Muscle layer of colon (tissue), 2 donors: Measurements from ENCODE around the gene MRPS7.

Experiments used
- H3K27ac ChIP-seq: one replicate; pipeline ENCODE4 v1.7.0; 2013; ENCODE audit warnings: low read depth, mild to moderate bottlenecking, low read length, moderate library complexity
- H3K27me3 ChIP-seq, 2 donors: one replicate each; pipeline ENCODE4 v1.7.0; 2013; ENCODE audit warnings: low read length in 2 of 2, mild to moderate bottlenecking in 2 of 2; ENCODE audit not compliant: insufficient read depth in 2 of 2, control insufficient read depth in 1 of 2
- H3K36me3 ChIP-seq: one replicate; pipeline ENCODE4 v1.7.0; 2013; ENCODE audit warnings: mild to moderate bottlenecking, low read length; ENCODE audit not compliant: insufficient read depth
- H3K4me1 ChIP-seq: one replicate; pipeline ENCODE4 v1.7.0; 2013; ENCODE audit warnings: mild to moderate bottlenecking, low read length; ENCODE audit not compliant: insufficient read depth
- H3K4me3 ChIP-seq, 2 donors: one replicate each; pipeline ENCODE4 v1.7.0; 2013; ENCODE audit warnings: low read length in 2 of 2, low read depth in 1 of 2, mild to moderate bottlenecking in 1 of 2, moderate library complexity in 1 of 2
- H3K9ac ChIP-seq: one replicate; pipeline ENCODE4 v1.7.0; 2013; ENCODE audit warnings: low read length
- H3K9me3 ChIP-seq: one replicate; pipeline ENCODE4 v1.7.0; 2013; ENCODE audit warnings: mild to moderate bottlenecking, low read length
- donor health status: abdominal sarcoma.
- donor health status: Adenocarcinoma of cecum.

Gene MRPS7

GRCh38 chr17:75261336-75262111 lies at the start of gene MRPS7, which contains the start of gene GGA3:
Gene MRPS7 (plus strand): TSS chr17:75261879. CDS start chr17:75261901, 22 bp downstream.
Gene GGA3 (minus strand): TSS chr17:75261606. CDS start chr17:75261587, 19 bp downstream.
- H3K27me3 ChIP-seq = no peaks in the 10 kb centered on the region
- peaks cover 35% of the 10 kb centered on the region for H3K36me3 ChIP-seq
- H3K9me3 ChIP-seq = no peaks in the 10 kb centered on the region
- H3K4me1 ChIP-seq = peaks cover 28% of the 10 kb centered on the region
- H3K27ac ChIP-seq = peak within 1 kb of the TSS; percentile 98
- H3K4me3 ChIP-seq = peak within 1 kb of the TSS; percentile 89 to 100
- peak within 1 kb of the TSS; percentile 84 for H3K9ac ChIP-seq

GRCh38 chr17:75218131-75218530 lies 43.5 kb upstream of the MRPS7 start:
- Histone ChIP-seq H3K9ac (no peak overlapping the region), H3K36me3 (peaks cover 62% of the 10 kb centered on the region), H3K27me3 (no peaks in the 10 kb centered on the region), H3K9me3 (no peaks in the 10 kb centered on the region), H3K4me1 (no peaks in the 10 kb centered on the region), H3K4me3 (no peak overlapping the region), H3K27ac (no peak overlapping the region)

- H3K27me3 ChIP-seq = no peaks in the 10 kb centered on the region
- H3K9ac ChIP-seq = no peak overlapping the region
- H3K4me1 ChIP-seq = no peaks in the 10 kb centered on the region
- H3K36me3 ChIP-seq = peaks cover 49% of the 10 kb centered on the region
- H3K4me3 ChIP-seq = no peak overlapping the region
- H3K27ac ChIP-seq = no peak overlapping the region
- H3K9me3 ChIP-seq = no peaks in the 10 kb centered on the region
Observed at GRCh38 chr17:75219815-75220214, 41.9 kb upstream of the MRPS7 start.

- Histone ChIP-seq H3K9ac (no peak overlapping the region), H3K27ac (no peak overlapping the region), H3K27me3 (no peaks in the 10 kb centered on the region), H3K4me3 (no peak overlapping the region), H3K9me3 (no peaks in the 10 kb centered on the region), H3K36me3 (peaks cover 48% of the 10 kb centered on the region), H3K4me1 (no peaks in the 10 kb centered on the region)
Observed at GRCh38 chr17:75225016-75225415, 36.7 kb upstream of the MRPS7 start.

GRCh38 chr17:75227729-75228128 lies 34.0 kb upstream of the MRPS7 start:
- H3K9ac ChIP-seq = no peak overlapping the region
- no peak overlapping the region for H3K4me3 ChIP-seq
- H3K27ac ChIP-seq = no peak overlapping the region
- no peaks in the 10 kb centered on the region for H3K9me3 ChIP-seq
- peaks cover 62% of the 10 kb centered on the region for H3K36me3 ChIP-seq
- H3K27me3 ChIP-seq = no peaks in the 10 kb centered on the region
- no peaks in the 10 kb centered on the region for H3K4me1 ChIP-seq

GRCh38 chr17:75228305-75228704 lies 33.4 kb upstream of the MRPS7 start:
- H3K36me3 ChIP-seq = peaks cover 66% of the 10 kb centered on the region
- H3K9me3 ChIP-seq = no peaks in the 10 kb centered on the region
- no peak overlapping the region for H3K4me3 ChIP-seq
- H3K4me1 ChIP-seq = no peaks in the 10 kb centered on the region
- H3K9ac ChIP-seq = no peak overlapping the region
- H3K27me3 ChIP-seq = no peaks in the 10 kb centered on the region
- no peak overlapping the region for H3K27ac ChIP-seq

- Histone ChIP-seq H3K36me3 (peaks cover 66% of the 10 kb centered on the region), H3K9ac (no peak overlapping the region), H3K4me3 (no peak overlapping the region), H3K27me3 (no peaks in the 10 kb centered on the region), H3K9me3 (no peaks in the 10 kb centered on the region), H3K27ac (no peak overlapping the region), H3K4me1 (no peaks in the 10 kb centered on the region)
Observed at GRCh38 chr17:75228847-75229246, 32.8 kb upstream of the MRPS7 start.

GRCh38 chr17:75231071-75231470 lies 30.6 kb upstream of the MRPS7 start:
- no peak overlapping the region for H3K9ac ChIP-seq
- no peak overlapping the region for H3K27ac ChIP-seq
- no peak overlapping the region for H3K4me3 ChIP-seq
- no peaks in the 10 kb centered on the region for H3K9me3 ChIP-seq
- H3K36me3 ChIP-seq = peaks cover 68% of the 10 kb centered on the region
- no peaks in the 10 kb centered on the region for H3K27me3 ChIP-seq
- H3K4me1 ChIP-seq = no peaks in the 10 kb centered on the region

- Histone ChIP-seq H3K9me3 (no peaks in the 10 kb centered on the region), H3K27me3 (no peaks in the 10 kb centered on the region), H3K4me3 (no peak overlapping the region), H3K4me1 (no peaks in the 10 kb centered on the region), H3K36me3 (peaks cover 66% of the 10 kb centered on the region), H3K9ac (no peak overlapping the region), H3K27ac (no peak overlapping the region)
Observed at GRCh38 chr17:75231741-75232464, 29.8 kb upstream of the MRPS7 start.

- peaks cover 71% of the 10 kb centered on the region for H3K36me3 ChIP-seq
- H3K27ac ChIP-seq = no peak overlapping the region
- H3K4me1 ChIP-seq = no peaks in the 10 kb centered on the region
- H3K4me3 ChIP-seq = no peak overlapping the region
- H3K9me3 ChIP-seq = no peaks in the 10 kb centered on the region
- no peak overlapping the region for H3K9ac ChIP-seq
- H3K27me3 ChIP-seq = no peaks in the 10 kb centered on the region
Observed at GRCh38 chr17:75232786-75233185, 28.9 kb upstream of the MRPS7 start.

GRCh38 chr17:75237100-75238014 lies 24.3 kb upstream of the MRPS7 start:
- Histone ChIP-seq H3K4me3 (no peak overlapping the region), H3K27me3 (no peaks in the 10 kb centered on the region), H3K27ac (no peak overlapping the region), H3K9me3 (no peaks in the 10 kb centered on the region), H3K9ac (no peak overlapping the region), H3K4me1 (no peaks in the 10 kb centered on the region), H3K36me3 (peaks cover 83% of the 10 kb centered on the region)
